ENCODE measurements around the gene XRCC4.
"Not testable (repeated sequence)": the region's sequence is repeated elsewhere in the genome, so short reads cannot be mapped to it uniquely, and the experiment has no call there.

XRCC4 gene

DNA sequence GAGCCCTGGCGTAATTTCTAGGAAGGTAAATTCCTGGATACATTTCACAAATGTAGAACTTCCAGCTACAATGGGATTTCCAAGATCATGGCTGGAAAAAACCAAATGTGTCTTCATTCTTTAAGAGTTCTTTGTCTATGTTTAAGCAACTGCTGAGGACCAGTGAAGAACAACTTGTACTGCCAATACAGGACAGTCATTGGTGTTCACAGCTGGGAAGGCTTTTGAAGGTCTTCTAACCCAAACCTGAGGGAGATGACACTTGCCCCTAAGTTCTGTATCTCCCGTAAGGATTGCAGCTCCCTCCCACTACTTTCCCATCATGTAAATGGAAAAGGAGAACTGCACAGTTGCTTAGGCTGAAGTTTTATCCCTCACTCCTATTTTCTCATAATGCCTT lies 28.5 kb upstream of the XRCC4 start:
- Histone ChIP-seq H3K9me3 (replicated peaks; ENCODE audit: low read length) (no peaks in the 10 kb centered on the region), H3K4me2 (ENCODE audit: low read length) (no peak overlapping the region), H3K27me3 (ENCODE audit: control insufficient read depth, insufficient read depth, low read length) (no peaks in the 10 kb centered on the region), H3K4me1 (ENCODE audit: control insufficient read depth, insufficient read depth, low read length) (no peaks in the 10 kb centered on the region), H3K36me3 (ENCODE audit: insufficient read depth, low read length) (peaks cover 18% of the 10 kb centered on the region), H3K4me3 (ENCODE audit: low read length) (no peak overlapping the region), H3K9ac (ENCODE audit: low read depth, low read length) (no peak overlapping the region)

DNA sequence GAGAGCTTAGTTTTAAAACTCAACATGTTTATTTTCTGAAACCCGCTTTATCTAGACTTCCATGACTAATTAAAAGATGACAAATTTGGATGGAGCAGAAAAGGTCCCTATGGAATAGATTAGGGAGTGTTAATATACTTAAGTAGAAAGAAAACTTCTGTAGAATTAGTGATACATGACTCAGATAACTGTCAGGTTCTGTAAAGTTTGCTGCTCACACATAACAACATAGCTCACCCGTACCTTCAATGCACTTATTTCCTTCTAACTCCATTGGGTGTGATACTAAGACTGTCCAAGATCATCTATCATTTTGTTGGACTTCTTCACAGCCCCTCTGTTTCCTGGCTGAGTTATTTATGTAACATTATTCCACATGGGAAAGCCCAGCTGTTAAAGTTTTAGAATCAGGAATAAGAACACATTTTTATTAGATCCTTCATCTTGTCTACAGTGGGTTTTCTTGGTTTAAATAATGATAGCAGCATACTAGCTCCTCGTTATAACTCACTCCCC lies 27.9 kb upstream of the XRCC4 start:
- H3K9me3 ChIP-seq (replicated peaks; ENCODE audit: low read length): no peaks in the 10 kb centered on the region
- H3K9ac ChIP-seq (ENCODE audit: low read depth, low read length): no peak overlapping the region
- H3K4me2 ChIP-seq (ENCODE audit: low read length): no peak overlapping the region
- H3K27me3 ChIP-seq (ENCODE audit: control insufficient read depth, insufficient read depth, low read length): no peaks in the 10 kb centered on the region
- peaks cover 18% of the 10 kb centered on the region for H3K36me3 ChIP-seq (ENCODE audit: insufficient read depth, low read length)
- H3K4me1 ChIP-seq (ENCODE audit: control insufficient read depth, insufficient read depth, low read length): no peaks in the 10 kb centered on the region
- no peak overlapping the region for H3K4me3 ChIP-seq (ENCODE audit: low read length)

DNA sequence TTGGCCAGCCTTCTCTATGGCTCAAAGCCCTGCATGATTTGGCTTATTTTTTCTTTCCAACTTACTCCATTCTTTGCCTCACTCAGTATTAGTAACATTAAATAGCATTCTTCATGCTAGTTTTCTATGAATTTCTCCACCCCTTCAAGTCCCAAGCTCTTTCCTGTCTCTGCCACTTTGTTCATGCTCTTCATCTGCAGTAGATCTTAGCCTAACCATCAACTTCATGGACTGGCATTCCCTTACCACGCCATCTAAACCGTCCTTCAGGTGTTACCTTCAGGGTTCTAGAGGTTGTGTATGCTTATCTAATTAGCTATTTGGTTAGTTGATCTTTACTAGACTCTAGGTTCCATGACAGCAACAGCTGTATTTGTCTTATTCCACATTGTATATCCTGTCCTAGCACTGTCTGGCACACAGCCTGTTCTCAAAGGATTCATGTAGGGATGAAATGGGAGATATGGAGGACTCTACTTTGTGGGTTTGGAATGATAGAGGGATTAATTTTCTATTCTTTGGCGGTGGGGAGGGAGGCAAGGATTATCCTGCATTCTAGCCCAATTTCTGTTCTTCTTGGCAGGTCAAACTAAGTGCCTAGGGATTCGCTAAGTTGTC lies 26.5 kb upstream of the XRCC4 start:
- Histone ChIP-seq H3K9ac (ENCODE audit: low read depth, low read length) (no peak overlapping the region), H3K27me3 (ENCODE audit: control insufficient read depth, insufficient read depth, low read length) (no peaks in the 10 kb centered on the region), H3K36me3 (ENCODE audit: insufficient read depth, low read length) (peaks cover 18% of the 10 kb centered on the region)

DNA sequence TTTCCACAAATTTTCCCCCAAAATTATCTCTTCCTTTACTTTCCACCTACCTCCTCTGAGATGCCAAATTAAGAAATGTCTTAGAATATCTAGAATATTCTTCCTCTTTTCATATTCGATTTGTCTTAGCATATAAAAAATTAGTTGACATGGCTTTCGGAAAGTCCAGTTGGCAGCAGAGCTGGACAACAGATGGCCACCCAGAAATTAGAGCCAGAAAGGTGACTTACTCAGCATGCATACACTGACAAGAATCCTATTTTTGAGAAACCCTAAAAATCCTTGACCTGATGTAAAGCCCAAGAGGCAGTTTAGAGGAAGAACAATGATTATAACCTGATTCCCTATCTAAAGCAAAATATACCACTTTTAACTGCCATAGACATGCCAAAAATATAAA lies 22.2 kb upstream of the XRCC4 start:
- Histone ChIP-seq H3K36me3 (ENCODE audit: insufficient read depth, low read length) (peaks cover 22% of the 10 kb centered on the region), H3K4me2 (ENCODE audit: low read length) (no peak overlapping the region), H3K4me3 (ENCODE audit: low read length) (no peak overlapping the region), H3K9ac (ENCODE audit: low read depth, low read length) (no peak overlapping the region), H3K27me3 (ENCODE audit: control insufficient read depth, insufficient read depth, low read length) (no peaks in the 10 kb centered on the region), H3K9me3 (replicated peaks; ENCODE audit: low read length) (no peaks in the 10 kb centered on the region), H3K4me1 (ENCODE audit: control insufficient read depth, insufficient read depth, low read length) (no peaks in the 10 kb centered on the region)

More for the DNA sequence above, 26.5 kb upstream of the XRCC4 start:
- Histone ChIP-seq H3K4me3 (ENCODE audit: low read length) (no peak overlapping the region), H3K4me1 (ENCODE audit: control insufficient read depth, insufficient read depth, low read length) (no peaks in the 10 kb centered on the region), H3K4me2 (ENCODE audit: low read length) (no peak overlapping the region), H3K9me3 (replicated peaks; ENCODE audit: low read length) (no peaks in the 10 kb centered on the region)

DNA sequence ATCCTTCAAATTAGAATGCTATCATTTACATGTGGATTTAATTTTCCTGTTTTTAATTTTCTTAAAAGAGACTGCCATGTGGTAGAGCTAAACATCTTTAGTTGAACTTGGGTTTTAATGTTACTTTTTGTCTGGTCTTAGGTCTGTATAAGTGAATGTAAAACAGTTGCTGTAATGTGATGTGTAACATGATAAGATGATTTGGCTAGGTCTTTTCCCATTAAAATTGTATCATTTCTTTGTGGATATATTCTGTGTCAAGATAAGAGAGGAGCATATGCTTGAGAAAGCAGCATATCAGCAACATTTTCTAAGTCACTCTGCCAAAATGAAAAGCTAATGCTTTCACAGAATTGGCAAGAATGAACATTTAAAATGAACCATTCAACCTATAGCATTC lies 18.6 kb upstream of the XRCC4 start:
- peaks cover 22% of the 10 kb centered on the region for H3K36me3 ChIP-seq (ENCODE audit: insufficient read depth, low read length)

DNA sequence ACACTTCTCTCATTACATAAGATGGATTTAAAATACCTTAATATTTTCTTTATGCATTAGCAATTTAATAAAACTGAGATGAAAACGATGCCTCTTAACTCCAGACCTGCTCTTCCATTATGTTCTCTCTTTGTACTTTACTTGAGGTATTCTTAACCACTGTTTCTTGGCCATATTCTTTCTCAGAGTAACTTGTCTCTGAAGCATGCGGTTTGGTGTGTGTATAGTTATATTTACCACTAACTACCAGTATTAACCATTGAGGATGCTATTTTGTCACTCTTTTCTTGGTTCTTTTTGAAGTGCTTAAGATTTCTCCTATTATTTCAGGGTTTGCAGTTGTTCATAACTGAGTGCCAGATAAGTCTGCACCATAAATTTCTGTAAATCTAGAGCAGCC lies 18.0 kb upstream of the XRCC4 start:
- Histone ChIP-seq H3K9me3 (replicated peaks; ENCODE audit: low read length) (no peaks in the 10 kb centered on the region), H3K4me2 (ENCODE audit: low read length) (no peak overlapping the region), H3K4me1 (ENCODE audit: control insufficient read depth, insufficient read depth, low read length) (no peaks in the 10 kb centered on the region), H3K27me3 (ENCODE audit: control insufficient read depth, insufficient read depth, low read length) (no peaks in the 10 kb centered on the region), H3K4me3 (ENCODE audit: low read length) (no peak overlapping the region), H3K9ac (ENCODE audit: low read depth, low read length) (no peak overlapping the region), H3K36me3 (ENCODE audit: insufficient read depth, low read length) (peaks cover 24% of the 10 kb centered on the region)

More for the DNA sequence above, 18.6 kb upstream of the XRCC4 start:
- H3K4me3 ChIP-seq (ENCODE audit: low read length): no peak overlapping the region
- H3K27me3 ChIP-seq (ENCODE audit: control insufficient read depth, insufficient read depth, low read length): no peaks in the 10 kb centered on the region
- H3K4me2 ChIP-seq (ENCODE audit: low read length): no peak overlapping the region
- no peaks in the 10 kb centered on the region for H3K4me1 ChIP-seq (ENCODE audit: control insufficient read depth, insufficient read depth, low read length)
- H3K9ac ChIP-seq (ENCODE audit: low read depth, low read length): no peak overlapping the region
- no peaks in the 10 kb centered on the region for H3K9me3 ChIP-seq (replicated peaks; ENCODE audit: low read length)

DNA sequence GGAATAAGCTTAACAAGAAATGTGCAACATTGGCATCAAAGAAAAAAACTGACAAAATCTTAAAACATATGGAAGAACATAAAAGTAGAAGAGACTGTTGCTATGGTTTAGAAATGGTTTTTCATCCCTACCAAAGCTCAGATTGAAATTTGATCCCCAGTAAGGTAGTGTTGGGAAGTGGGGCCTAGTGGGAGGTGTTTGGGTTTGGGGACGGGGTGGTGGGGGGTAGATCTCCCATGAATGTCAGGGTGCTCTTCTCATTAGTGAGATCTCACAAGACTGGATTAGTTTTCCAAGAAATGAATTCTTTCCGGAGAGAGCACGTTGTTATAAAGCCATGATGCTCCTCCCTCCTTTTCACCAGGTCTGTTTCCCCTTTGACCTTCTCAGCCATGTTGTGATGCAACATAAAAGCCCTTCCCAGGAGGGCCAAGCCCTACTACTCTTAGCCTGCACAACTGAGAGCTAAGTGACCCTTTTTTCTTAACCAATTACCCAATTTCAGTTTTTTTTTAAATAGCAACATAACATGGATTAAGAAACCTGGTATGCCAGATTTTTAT lies 10.7 kb upstream of the XRCC4 start:
- Histone ChIP-seq H3K4me1 (ENCODE audit: control insufficient read depth, insufficient read depth, low read length) (peaks cover 5% of the 10 kb centered on the region), H3K4me2 (ENCODE audit: low read length) (no peak overlapping the region), H3K4me3 (ENCODE audit: low read length) (no peak overlapping the region), H3K9me3 (replicated peaks; ENCODE audit: low read length) (no peaks in the 10 kb centered on the region), H3K36me3 (ENCODE audit: insufficient read depth, low read length) (peaks cover 11% of the 10 kb centered on the region), H3K9ac (ENCODE audit: low read depth, low read length) (no peak overlapping the region), H3K27me3 (ENCODE audit: control insufficient read depth, insufficient read depth, low read length) (no peaks in the 10 kb centered on the region)

DNA sequence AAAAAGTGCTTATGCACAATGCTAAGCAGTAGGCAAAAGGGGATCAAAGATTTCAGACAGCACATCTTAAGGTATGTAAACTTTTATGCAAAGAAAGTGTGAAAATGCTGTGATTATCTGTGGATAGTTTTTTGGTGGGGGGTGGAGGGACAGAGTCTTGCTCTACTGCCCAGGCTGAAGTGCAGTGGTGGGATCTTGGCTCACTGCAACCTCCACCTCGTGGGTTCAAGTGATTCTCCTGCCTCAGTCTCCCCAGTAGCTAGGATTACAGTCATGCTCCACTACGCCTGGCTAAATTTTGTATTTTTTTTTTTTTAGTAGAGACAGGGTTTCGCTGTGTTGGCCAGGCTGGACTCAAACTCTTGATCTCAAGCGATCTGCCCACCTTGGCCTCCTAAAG lies 10.0 kb upstream of the XRCC4 start:
- not testable (repeated sequence) for H3K9ac ChIP-seq (ENCODE audit: low read depth, low read length); H3K36me3 ChIP-seq (ENCODE audit: insufficient read depth, low read length); H3K4me2 ChIP-seq (ENCODE audit: low read length); H3K27me3 ChIP-seq (ENCODE audit: control insufficient read depth, insufficient read depth, low read length); H3K9me3 ChIP-seq (replicated peaks; ENCODE audit: low read length); H3K4me3 ChIP-seq (ENCODE audit: low read length)
- peaks cover 11% of the 10 kb centered on the region for H3K4me1 ChIP-seq (ENCODE audit: control insufficient read depth, insufficient read depth, low read length)

DNA sequence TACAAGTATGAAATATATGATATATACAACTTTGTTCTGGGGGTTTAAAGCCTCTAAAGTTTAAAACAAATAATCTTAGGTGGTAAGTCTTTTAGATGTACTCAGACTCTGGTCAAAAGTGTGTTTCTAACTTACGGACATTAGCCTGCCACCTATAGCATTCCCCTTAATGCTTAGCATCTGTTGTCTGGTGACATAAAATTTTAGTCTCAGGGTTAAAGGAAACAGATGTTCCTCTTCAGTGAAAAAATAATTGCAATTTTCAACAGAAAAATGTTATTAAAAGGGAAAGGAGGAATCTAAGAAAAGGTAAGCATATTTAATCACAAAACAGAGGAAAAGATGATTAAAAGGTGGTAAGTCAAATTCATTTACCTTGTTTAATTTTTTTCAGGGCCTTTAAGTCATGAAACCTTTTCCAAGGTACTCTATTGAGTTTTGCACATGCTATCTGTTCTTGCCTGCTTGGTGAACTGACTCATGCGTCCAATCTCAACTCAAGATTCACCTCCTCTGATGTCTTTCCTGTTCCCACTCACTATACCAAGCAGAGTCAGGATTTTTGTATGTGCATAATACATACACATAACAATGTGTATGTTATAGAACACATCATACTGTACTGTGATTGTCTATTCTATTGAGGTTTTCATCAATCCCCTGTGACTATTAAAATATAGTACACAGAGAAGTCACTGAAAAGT lies 8.1 kb upstream of the XRCC4 start:
- no peaks in the 10 kb centered on the region for H3K27me3 ChIP-seq (ENCODE audit: control insufficient read depth, insufficient read depth, low read length)
- H3K4me2 ChIP-seq (ENCODE audit: low read length): no peak overlapping the region
- no peak overlapping the region for H3K4me3 ChIP-seq (ENCODE audit: low read length)
- no peak overlapping the region for H3K9ac ChIP-seq (ENCODE audit: low read depth, low read length)
- peaks cover 4% of the 10 kb centered on the region for H3K36me3 ChIP-seq (ENCODE audit: insufficient read depth, low read length)
- H3K9me3 ChIP-seq (replicated peaks; ENCODE audit: low read length): no peaks in the 10 kb centered on the region
- peaks cover 11% of the 10 kb centered on the region for H3K4me1 ChIP-seq (ENCODE audit: control insufficient read depth, insufficient read depth, low read length)

DNA sequence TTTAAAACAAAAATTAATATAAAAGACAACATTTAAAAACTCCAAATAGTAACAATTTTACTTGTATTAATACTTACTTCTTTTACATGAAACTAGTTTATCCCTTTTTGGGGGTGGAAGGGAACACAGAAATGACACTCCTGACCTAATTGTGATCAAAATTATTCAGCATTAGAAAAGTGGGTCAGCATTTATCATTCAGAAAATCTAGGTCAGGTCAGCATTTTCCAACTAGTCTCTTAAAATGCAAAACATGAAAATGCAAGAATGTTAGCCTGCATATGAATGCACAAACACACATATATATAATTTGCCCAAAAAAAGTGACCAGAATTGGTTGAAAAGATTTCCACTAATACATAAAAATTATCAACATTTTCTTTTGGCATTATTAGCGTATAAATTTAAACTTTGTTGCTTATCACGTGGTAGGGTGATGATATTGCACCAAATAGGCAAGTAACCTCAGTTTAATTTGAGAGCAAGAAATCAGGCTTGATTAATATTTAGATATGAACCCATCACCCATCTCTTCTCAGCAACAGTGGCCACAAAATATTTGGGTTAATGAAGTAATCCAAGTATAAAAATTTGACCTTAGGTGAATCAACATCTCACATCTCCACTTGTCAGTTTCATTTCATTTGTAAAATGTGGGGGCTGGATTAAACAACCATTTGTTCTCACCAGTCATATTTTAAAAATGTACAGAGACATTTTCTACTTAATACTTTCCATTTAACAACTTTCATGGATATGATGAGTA lies 5.9 kb upstream of the XRCC4 start:
- H3K27me3 ChIP-seq (ENCODE audit: control insufficient read depth, insufficient read depth, low read length): no peaks in the 10 kb centered on the region
- H3K9ac ChIP-seq (ENCODE audit: low read depth, low read length): no peak overlapping the region
- peak overlapping the region; percentile 3 for H3K4me2 ChIP-seq (ENCODE audit: low read length)
- H3K4me1 ChIP-seq (ENCODE audit: control insufficient read depth, insufficient read depth, low read length): peaks cover 19% of the 10 kb centered on the region
- H3K4me3 ChIP-seq (ENCODE audit: low read length): no peak overlapping the region
- H3K36me3 ChIP-seq (ENCODE audit: insufficient read depth, low read length): no peaks in the 10 kb centered on the region
- H3K9me3 ChIP-seq (replicated peaks; ENCODE audit: low read length): no peaks in the 10 kb centered on the region

DNA sequence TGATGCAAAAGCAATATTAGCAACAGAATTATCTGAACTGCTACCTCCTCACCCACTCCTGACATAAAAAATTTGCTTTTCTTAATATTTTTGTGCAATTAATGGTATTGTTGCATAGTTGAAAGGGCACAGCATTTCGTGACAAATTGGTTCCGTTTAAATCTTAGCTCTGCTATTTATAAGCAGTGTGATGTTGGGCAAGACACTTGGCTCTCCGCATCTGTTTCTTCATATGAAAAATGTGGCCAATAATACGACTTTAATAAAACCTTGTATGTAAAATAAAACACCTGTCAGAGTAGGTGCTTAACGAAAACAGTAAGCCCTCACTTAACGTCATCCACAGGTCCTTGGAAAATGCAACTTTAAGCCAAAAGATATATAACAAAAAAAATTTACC lies 4.4 kb upstream of the XRCC4 start:
- Histone ChIP-seq H3K4me3 (ENCODE audit: low read length) (no peak overlapping the region), H3K27me3 (ENCODE audit: control insufficient read depth, insufficient read depth, low read length) (no peaks in the 10 kb centered on the region), H3K36me3 (ENCODE audit: insufficient read depth, low read length) (no peaks in the 10 kb centered on the region), H3K4me2 (ENCODE audit: low read length) (peak overlapping the region; percentile 16), H3K4me1 (ENCODE audit: control insufficient read depth, insufficient read depth, low read length) (peaks cover 20% of the 10 kb centered on the region), H3K9me3 (replicated peaks; ENCODE audit: low read length) (no peaks in the 10 kb centered on the region), H3K9ac (ENCODE audit: low read depth, low read length) (no peak overlapping the region)
